Measurements from ENCODE around the gene RSPH9. TPM values are rescaled to one million over a fixed set of nuclear protein-coding genes. Genes with fewer than 3 reads are reported as not detected.

RSPH9 gene
- total RNA-seq, 1 donor from 2014 or later: 0.20 TPM

- H3K4me3 ChIP-seq: no peak overlapping the region
- DNase-seq (no peak), ATAC-seq (no peak)
- no peaks in the 10 kb centered on the region for H3K27me3 ChIP-seq
- no peak overlapping the region for H3K27ac ChIP-seq
- intact Hi-C loops (cut with DNase I): no loop called here
- peaks cover 84% of the 10 kb centered on the region for H3K36me3 ChIP-seq
- peaks cover 5% of the 10 kb centered on the region for H3K4me1 ChIP-seq
- TF ChIP-seq CTCF (IDR thresholded peaks at IDR 0.05): no peak
- no peaks in the 10 kb centered on the region for H3K9me3 ChIP-seq
Observed at GRCh38 chr6:43674921-43675320, 30.1 kb downstream of the RSPH9 start.

GRCh38 chr6:43676962-43677606 lies 32.2 kb downstream of the RSPH9 start:
- TF ChIP-seq CTCF (IDR thresholded peaks at IDR 0.05): no peak
- H3K27me3 ChIP-seq: no peaks in the 10 kb centered on the region
- DNase-seq: no peak
- H3K27ac ChIP-seq: no peak overlapping the region
- peaks cover 3% of the 10 kb centered on the region for H3K4me1 ChIP-seq
- intact Hi-C loops (cut with DNase I): no loop called here
- H3K4me3 ChIP-seq: no peak overlapping the region
- peaks cover 81% of the 10 kb centered on the region for H3K36me3 ChIP-seq
- no peak for ATAC-seq
- no peaks in the 10 kb centered on the region for H3K9me3 ChIP-seq

GRCh38 chr6:43677759-43678158 lies 32.9 kb downstream of the RSPH9 start:
- DNase-seq: no peak
- ATAC-seq: no peak
- H3K27ac ChIP-seq: no peak overlapping the region
- H3K27me3 ChIP-seq: no peaks in the 10 kb centered on the region
- H3K4me1 ChIP-seq: peaks cover 3% of the 10 kb centered on the region
- H3K36me3 ChIP-seq: peaks cover 80% of the 10 kb centered on the region
- H3K4me3 ChIP-seq: no peak overlapping the region
- H3K9me3 ChIP-seq: no peaks in the 10 kb centered on the region
- intact Hi-C loops (cut with DNase I): no loop called here
- TF ChIP-seq CTCF (IDR thresholded peaks at IDR 0.05): no peak

GRCh38 chr6:43678341-43678740 lies 33.5 kb downstream of the RSPH9 start:
- no peak for DNase-seq
- Histone ChIP-seq H3K27me3 (no peaks in the 10 kb centered on the region), H3K36me3 (peaks cover 79% of the 10 kb centered on the region), H3K4me3 (no peak overlapping the region), H3K4me1 (peaks cover 3% of the 10 kb centered on the region), H3K9me3 (no peaks in the 10 kb centered on the region), H3K27ac (no peak overlapping the region)
- no peak for TF ChIP-seq CTCF (IDR thresholded peaks at IDR 0.05)
- no peak for ATAC-seq
- intact Hi-C loops (cut with DNase I): no loop called here

GRCh38 chr6:43679057-43679456 lies 34.2 kb downstream of the RSPH9 start:
- no peaks in the 10 kb centered on the region for H3K27me3 ChIP-seq
- H3K27ac ChIP-seq: no peak overlapping the region
- intact Hi-C loops (cut with DNase I): no loop called here
- ATAC-seq: no peak
- H3K9me3 ChIP-seq: no peaks in the 10 kb centered on the region
- H3K4me1 ChIP-seq: peaks cover 10% of the 10 kb centered on the region
- H3K36me3 ChIP-seq: peaks cover 72% of the 10 kb centered on the region
- no peak for TF ChIP-seq CTCF (IDR thresholded peaks at IDR 0.05)
- no peak for DNase-seq
- no peak overlapping the region for H3K4me3 ChIP-seq

All from upper lobe of right lung (tissue), 1 donor.